Caki2 (cell line): ENCODE results near the gene PRKCG. TPM values are rescaled to one million over a fixed set of nuclear protein-coding genes. Genes with fewer than 3 reads are reported as not detected.
"Not testable (repeated sequence)": the region's sequence is repeated elsewhere in the genome, so short reads cannot be mapped to it uniquely, and the experiment has no call there.

Source experiments
- DNase-seq: peaks from one replicate; pipeline ENCODE4 v3.0.0-alpha.2; 2015; ENCODE audit warnings: low read depth
- in situ Hi-C: cut with HindIII; loops from 2 replicates; pipeline ENCODE4 v1.10.0; 2016; ENCODE audit warnings: low sequenced_read_pairs, low pct_unique_long_range_greater_than_20kb, mixed read lengths
- total RNA-seq: library from RNA; depleted of rRNA; stranded (reverse); fragments of >200 nt; shearing (Covaris generic); gene quantifications from 2 replicates; pipeline ENCODE4 v1.2.3, GENCODE V29; 2014; ENCODE audit warnings: low replicate concordance

Gene PRKCG
- total RNA-seq, 1 experiment from 2014 or later: 0.10 TPM

- in situ Hi-C loops, DNase-seq: not testable (repeated sequence)
Observed at GRCh38 chr19:53869805-53870484, 12.1 kb upstream of the PRKCG start.

GRCh38 chr19:53870485-53870844 is 11.5 kb upstream of the PRKCG start:
- in situ Hi-C loops: no loop called here
- no peak for DNase-seq

GRCh38 chr19:53871454-53871853 is 10.5 kb upstream of the PRKCG start:
- in situ Hi-C loops: no loop called here
- DNase-seq: no peak

- no peak for DNase-seq
- in situ Hi-C loops: no loop called here
Observed at GRCh38 chr19:53872762-53873161, 9.2 kb upstream of the PRKCG start.

GRCh38 chr19:53873773-53874605 is 8.0 kb upstream of the PRKCG start:
- DNase-seq: no peak
- in situ Hi-C loops: no loop called here

- DNase-seq: no peak
- in situ Hi-C loops: no loop called here
Observed at GRCh38 chr19:53874606-53874990, 7.4 kb upstream of the PRKCG start.

- no peak for DNase-seq
- in situ Hi-C loops: no loop called here
Observed at GRCh38 chr19:53875602-53876325, 6.2 kb upstream of the PRKCG start.

GRCh38 chr19:53876651-53877224 is 5.3 kb upstream of the PRKCG start:
- no peak for DNase-seq
- in situ Hi-C loops: no loop called here

- in situ Hi-C loops: no loop called here
- peak; percentile 52 for DNase-seq
Observed at GRCh38 chr19:53877361-53877766, 4.6 kb upstream of the PRKCG start.

- in situ Hi-C loops: no loop called here
- DNase-seq: no peak
Observed at GRCh38 chr19:53878776-53879139, 3.2 kb upstream of the PRKCG start.

GRCh38 chr19:53879140-53880081 is 2.6 kb upstream of the PRKCG start:
- peak; percentile 86 for DNase-seq
- in situ Hi-C loops: no loop called here

GRCh38 chr19:53880711-53881481 is 1.1 kb upstream of the PRKCG start:
- DNase-seq: no peak
- in situ Hi-C loops: no loop called here

- DNase-seq: no peak
- in situ Hi-C loops: no loop called here
Observed at GRCh38 chr19:53882391-53883050, 524 bp downstream of the PRKCG start.

- in situ Hi-C loops: no loop called here
- DNase-seq: no peak
Observed at GRCh38 chr19:53883231-53883661, 1.2 kb downstream of the PRKCG start.

GRCh38 chr19:53883741-53884140 is 1.7 kb downstream of the PRKCG start:
- in situ Hi-C loops: no loop called here
- DNase-seq: no peak

- in situ Hi-C loops: no loop called here
- DNase-seq: no peak
Observed at GRCh38 chr19:53884256-53884655, 2.3 kb downstream of the PRKCG start.

- DNase-seq: no peak
- in situ Hi-C loops: no loop called here
Observed at GRCh38 chr19:53885036-53885435, 3.0 kb downstream of the PRKCG start.
